Midbrain (tissue), 1 donor: ENCODE data around the gene SMIM28.
A peak's percentile ranks its signal among the peaks of the same experiment; 100 is the strongest.

Experiments used
- DNase-seq: peaks from one replicate; lab custom pipeline; 2025; lab: John Stamatoyannopoulos, UW

The SMIM28 gene

GRCh38 chr6:138374230-138374629 lies 3.5 kb upstream of the SMIM28 start:
- DNase-seq, result no peak

GRCh38 chr6:138374815-138375214 lies 2.9 kb upstream of the SMIM28 start:
- DNase-seq, result no peak

- DNase-seq, result no peak
Observed at GRCh38 chr6:138377042-138377441, 663 bp upstream of the SMIM28 start.

GRCh38 chr6:138378463-138378862 lies 758 bp downstream of the SMIM28 start:
- no peak for DNase-seq

GRCh38 chr6:138382498-138383265 lies 5.0 kb downstream of the SMIM28 start:
- no peak for DNase-seq

GRCh38 chr6:138383776-138384175 lies 6.1 kb downstream of the SMIM28 start:
- DNase-seq, result no peak

- no peak for DNase-seq
Observed at GRCh38 chr6:138386897-138387296, 9.2 kb downstream of the SMIM28 start.

GRCh38 chr6:138387577-138388368 lies 10.1 kb downstream of the SMIM28 start:
- no peak for DNase-seq

- no peak for DNase-seq
Observed at GRCh38 chr6:138389551-138389950, 11.8 kb downstream of the SMIM28 start.

GRCh38 chr6:138393871-138394783 lies 16.4 kb downstream of the SMIM28 start:
- DNase-seq, result no peak

GRCh38 chr6:138396709-138397108 lies 19.0 kb downstream of the SMIM28 start:
- no peak for DNase-seq

- DNase-seq, result no peak
Observed at GRCh38 chr6:138397128-138398122, 19.7 kb downstream of the SMIM28 start.

GRCh38 chr6:138400326-138400725 lies 22.6 kb downstream of the SMIM28 start:
- no peak for DNase-seq

- no peak for DNase-seq
Observed at GRCh38 chr6:138401960-138402837, 24.5 kb downstream of the SMIM28 start.

GRCh38 chr6:138402838-138403187 lies 25.1 kb downstream of the SMIM28 start:
- DNase-seq, result no peak

GRCh38 chr6:138403324-138403800 lies 25.7 kb downstream of the SMIM28 start:
- peak; percentile 16 for DNase-seq

GRCh38 chr6:138403801-138404665 lies 26.3 kb downstream of the SMIM28 start, which contains the start of gene HEBP2:
Gene HEBP2 (plus strand): TSS chr6:138404223. CDS start chr6:138404496, 273 bp downstream.
- peak; percentile 57 for DNase-seq

- DNase-seq, result peak; percentile 34
Observed at GRCh38 chr6:138404666-138405337, 27.1 kb downstream of the SMIM28 start.
